Testis (tissue), 3 donors: ENCODE data around the gene UBAP2. TPM values are rescaled to one million over a fixed set of nuclear protein-coding genes. Genes with fewer than 3 reads are reported as not detected.

Experiments
- DNase-seq: peaks from one replicate; pipeline ENCODE4 v3.0.0-alpha.2; 2019
- H3K27ac ChIP-seq, 2 donors: fragments of 200-600 bp; sonication (generic); one replicate each; pipeline ENCODE4 v1.5.1; 2019
- H3K27me3 ChIP-seq: fragments of 200-600 bp; sonication (generic); one replicate; pipeline ENCODE4 v1.5.1; 2019
- H3K36me3 ChIP-seq: fragments of 200-600 bp; sonication (generic); one replicate; pipeline ENCODE4 v1.5.1; 2017; ENCODE audit warnings: low read depth; ENCODE audit errors: missing control alignments
- H3K4me1 ChIP-seq: fragments of 200-600 bp; sonication (generic); one replicate; pipeline ENCODE4 v1.5.1; 2019
- H3K4me3 ChIP-seq, 2 donors: fragments of 200-600 bp; sonication (generic); one replicate each; pipeline ENCODE4 v1.5.1; 2017 to 2019
- H3K9me3 ChIP-seq: fragments of 200-600 bp; sonication (generic); one replicate; pipeline ENCODE4 v1.5.1; 2017
- POLR2A ChIP-seq: fragments of 450-650 bp; IDR thresholded peaks from one replicate; pipeline ENCODE4 v1.6.1; 2017; ENCODE audit warnings: antibody characterized with exemption, mild to moderate bottlenecking, moderate library complexity
- WGBS, 2 donors: methylation state at CpG; one replicate each; pipeline ENCODE4 v1.1.5; 2018; 5-methylcytosine and 5-hydroxymethylcytosine counted together
- intact Hi-C: fragments of 100-400 bp; cut with DNase I; formaldehyde crosslinking; loops from one replicate; pipeline ENCODE4 v1.15.1; 2023; ENCODE audit warnings: low total_unique reads
- polyA plus RNA-seq: library from polyadenylated mRNA; stranded (reverse); fragments of 350-450 nt; fragmentation: Illumina TruSeq; extraction: RNeasy Lipid Tissue Mini Kit (QIAGEN cat#74804); gene quantifications from one replicate; pipeline ENCODE4 v1.2.3, GENCODE V29; 2014; ENCODE audit warnings: low read depth, low replicate concordance; ENCODE audit not compliant: insufficient read depth
- small RNA-seq, 2 donors: library from RNA; depleted of rRNA; stranded (forward); fragments of <200 nt; gene quantifications; one replicate each; pipeline ENCODE3, GENCODE V24; 2016
- total RNA-seq, 2 donors: library from RNA; depleted of rRNA; stranded (reverse); fragments of >200 nt; gene quantifications; one replicate each; pipeline ENCODE4 v1.2.3, GENCODE V29; 2016
- TF ChIP-seq, protein P1 (sequence below), 3 experiments: fragments of 450-650 bp in 2 of 3; fragments of 200-600 bp in 1 of 3; sonication (generic) in 1 of 3; IDR thresholded peaks; one replicate each; pipeline ENCODE4 v1.5.1; 2016 to 2019; ENCODE audit warnings: antibody characterized with exemption in 3 of 3, mild to moderate bottlenecking in 2 of 3, moderate library complexity in 1 of 3

Gene UBAP2
- total and polyA plus RNA-seq, 3 donors from 2014 or later: 72.1 to 94.2 (median 78.5) TPM

DNA sequence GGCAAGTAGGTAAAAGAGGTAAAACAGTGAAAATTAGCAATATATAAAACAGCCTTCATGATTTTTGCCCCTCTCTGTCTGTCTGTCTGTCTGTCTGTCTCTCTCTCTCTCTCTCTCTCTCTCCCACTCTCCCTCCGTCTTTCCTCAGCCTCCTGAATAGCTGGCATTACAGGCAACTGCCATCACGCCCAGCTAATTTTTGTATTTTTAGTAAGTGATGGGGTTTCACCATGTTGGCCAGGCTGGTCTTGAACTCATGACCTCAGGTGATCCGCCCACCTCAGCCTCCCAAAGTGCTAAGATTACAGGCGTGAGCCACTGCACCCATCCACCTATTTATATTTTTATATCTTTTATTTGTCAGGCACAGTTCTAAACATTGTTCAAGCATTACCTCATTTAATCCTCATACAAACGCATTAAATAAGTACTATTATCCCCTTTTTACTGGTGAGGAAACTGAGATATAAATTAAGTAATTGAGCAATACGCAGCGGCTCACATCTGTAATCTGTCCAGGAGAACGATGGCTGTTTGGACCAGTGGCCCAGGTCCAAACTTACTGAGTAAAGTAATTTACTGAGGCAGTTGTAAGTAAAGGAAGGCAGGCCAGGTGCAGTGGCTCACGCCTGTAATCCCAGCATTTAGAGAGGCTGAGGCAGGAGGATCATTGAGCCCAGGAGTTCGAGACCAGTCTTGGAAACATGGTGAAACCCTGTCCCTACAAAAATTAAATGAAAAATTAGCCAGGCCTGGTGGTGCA, 170.8 kb downstream of the UBAP2 start:
- DNase-seq: no peak
- intact Hi-C loops: no loop called here
- 80 to 86% methylated on average over 10 of the region's 10 CpGs for WGBS, 2 donors
- no peaks in the 10 kb centered on the region for H3K27me3 ChIP-seq
- H3K27ac ChIP-seq: no peak overlapping the region
- no peaks in the 10 kb centered on the region for H3K9me3 ChIP-seq
- H3K4me1 ChIP-seq: no peaks in the 10 kb centered on the region
- no peaks in the 10 kb centered on the region for H3K36me3 ChIP-seq
- TF ChIP-seq, protein P1, sequence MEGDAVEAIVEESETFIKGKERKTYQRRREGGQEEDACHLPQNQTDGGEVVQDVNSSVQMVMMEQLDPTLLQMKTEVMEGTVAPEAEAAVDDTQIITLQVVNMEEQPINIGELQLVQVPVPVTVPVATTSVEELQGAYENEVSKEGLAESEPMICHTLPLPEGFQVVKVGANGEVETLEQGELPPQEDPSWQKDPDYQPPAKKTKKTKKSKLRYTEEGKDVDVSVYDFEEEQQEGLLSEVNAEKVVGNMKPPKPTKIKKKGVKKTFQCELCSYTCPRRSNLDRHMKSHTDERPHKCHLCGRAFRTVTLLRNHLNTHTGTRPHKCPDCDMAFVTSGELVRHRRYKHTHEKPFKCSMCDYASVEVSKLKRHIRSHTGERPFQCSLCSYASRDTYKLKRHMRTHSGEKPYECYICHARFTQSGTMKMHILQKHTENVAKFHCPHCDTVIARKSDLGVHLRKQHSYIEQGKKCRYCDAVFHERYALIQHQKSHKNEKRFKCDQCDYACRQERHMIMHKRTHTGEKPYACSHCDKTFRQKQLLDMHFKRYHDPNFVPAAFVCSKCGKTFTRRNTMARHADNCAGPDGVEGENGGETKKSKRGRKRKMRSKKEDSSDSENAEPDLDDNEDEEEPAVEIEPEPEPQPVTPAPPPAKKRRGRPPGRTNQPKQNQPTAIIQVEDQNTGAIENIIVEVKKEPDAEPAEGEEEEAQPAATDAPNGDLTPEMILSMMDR (IDR thresholded peaks at IDR 0.05): no peak
- no peak for TF ChIP-seq POLR2A
- no peak overlapping the region for H3K4me3 ChIP-seq

Small RNAs within 50 kb of the gene (small RNA-seq; reads per million reads assigned to genes)
- 0 reads per million in 2 donors for gene RN7SKP114
- 43.1 to 57.1 reads per million in 2 donors for gene SNORD121A
- 0 reads per million in 2 donors for gene SNORD121B

Other genes starting within 250 kb of the UBAP2 start
- gene UBE2R2, start 231.7 kb downstream of the UBAP2 start, total RNA-seq: 10 to 100 TPM; 50.2 to 72.6 TPM
- 85.7 TPM for gene UBE2R2, start 231.7 kb downstream of the UBAP2 start, polyA plus RNA-seq
- gene DCAF12, start 77.8 kb upstream of the UBAP2 start, total RNA-seq: 100 to 1,000 TPM in 1 of 2 donors, 10 to 100 TPM in 1; 99.3 to 120 TPM
- 169 TPM for gene DCAF12, start 77.8 kb upstream of the UBAP2 start, polyA plus RNA-seq
- 10 to 100 TPM; 65.1 to 81.9 TPM for gene UBAP1, start 130.2 kb upstream of the UBAP2 start, total RNA-seq
- 127 TPM for gene UBAP1, start 130.2 kb upstream of the UBAP2 start, polyA plus RNA-seq